Camera-type eye (tissue), 1 donor: ENCODE data around the gene EIF2B5. TPM values are rescaled to one million over a fixed set of nuclear protein-coding genes. Genes with fewer than 3 reads are reported as not detected.

ENCODE experiments used
- total RNA-seq: library from RNA; depleted of rRNA; stranded (reverse); fragments of >200 nt; gene quantifications from one replicate; pipeline ENCODE4 v1.2.3, GENCODE V29; 2014

The EIF2B5 gene
- 44.0 TPM for total RNA-seq

DNA sequence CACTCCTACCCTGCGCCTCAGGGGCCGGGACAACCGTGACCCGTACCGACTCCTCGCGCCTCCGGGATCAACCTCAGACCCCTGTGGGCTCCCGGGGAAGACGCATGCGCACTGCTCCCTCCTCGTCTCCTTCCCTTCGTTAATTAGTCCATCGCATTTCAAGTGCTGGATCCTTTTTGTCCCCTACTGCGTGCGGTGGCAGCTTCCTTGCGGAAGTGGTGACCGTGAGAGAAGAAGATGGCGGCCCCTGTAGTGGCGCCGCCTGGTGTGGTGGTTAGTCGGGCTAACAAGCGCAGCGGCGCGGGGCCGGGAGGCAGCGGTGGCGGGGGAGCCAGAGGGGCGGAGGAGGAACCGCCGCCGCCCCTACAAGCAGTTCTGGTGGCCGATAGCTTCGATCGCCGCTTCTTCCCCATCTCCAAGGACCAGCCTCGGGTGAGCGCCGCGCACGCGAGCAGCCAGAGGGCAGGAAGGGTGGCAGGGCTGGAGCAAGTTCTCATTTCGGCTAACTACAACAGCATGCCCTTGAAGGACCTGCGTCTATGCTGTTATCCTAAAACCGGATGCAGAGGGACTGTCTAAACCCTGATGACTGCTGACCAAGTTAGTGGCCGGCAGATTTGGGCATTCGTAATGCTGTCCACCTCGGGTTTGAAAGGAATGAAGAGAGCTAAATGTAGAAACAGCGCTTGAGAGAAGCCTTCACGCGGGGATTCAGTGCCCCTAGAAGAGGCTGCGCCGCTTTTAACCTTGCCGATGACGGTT lies at the start of gene EIF2B5:
EIF2B5 (plus strand) TSS at position 210 of the 762 bp plus-strand sequence; CDS start at position 238, 28 bp downstream.

DNA sequence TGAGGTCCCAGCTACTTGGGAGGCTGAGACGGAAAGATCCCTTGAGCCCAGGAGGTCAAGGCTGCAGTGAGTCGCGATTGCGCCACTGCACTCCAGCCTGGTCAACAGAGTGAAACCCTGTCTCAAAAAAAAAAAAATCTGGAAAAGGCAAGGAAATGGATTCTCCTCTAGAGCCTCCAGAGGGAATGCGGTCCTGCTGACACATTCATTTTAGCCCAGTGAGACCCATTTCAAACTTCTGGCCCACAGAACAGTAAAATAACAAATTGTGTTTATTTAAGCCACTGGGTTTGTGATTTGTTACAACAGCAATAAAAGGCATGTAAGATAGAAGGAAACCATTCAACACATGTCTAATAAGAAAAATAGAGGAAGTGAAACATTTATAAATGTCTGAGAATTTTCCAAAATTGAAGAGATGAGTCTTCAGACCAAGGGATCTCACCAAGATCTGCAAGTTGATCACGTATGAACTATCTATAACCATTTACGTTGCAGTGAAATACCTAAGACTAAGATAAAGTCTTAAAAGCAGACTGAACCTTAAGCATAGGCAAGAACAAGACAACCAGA lies 38.3 kb upstream of the EIF2B5 start, which contains the start of gene HTR3E:
HTR3E (plus strand) TSS at position 254 of the 573 bp plus-strand sequence. CDS start 466 bp downstream, outside the sequence.

GRCh38 chr3:184154885-184155643 lies 19.9 kb downstream of the EIF2B5 start, which contains the start of gene DVL3:
DVL3 (plus strand) TSS chr3:184155377; CDS start chr3:184155636, 259 bp downstream.

DNA sequence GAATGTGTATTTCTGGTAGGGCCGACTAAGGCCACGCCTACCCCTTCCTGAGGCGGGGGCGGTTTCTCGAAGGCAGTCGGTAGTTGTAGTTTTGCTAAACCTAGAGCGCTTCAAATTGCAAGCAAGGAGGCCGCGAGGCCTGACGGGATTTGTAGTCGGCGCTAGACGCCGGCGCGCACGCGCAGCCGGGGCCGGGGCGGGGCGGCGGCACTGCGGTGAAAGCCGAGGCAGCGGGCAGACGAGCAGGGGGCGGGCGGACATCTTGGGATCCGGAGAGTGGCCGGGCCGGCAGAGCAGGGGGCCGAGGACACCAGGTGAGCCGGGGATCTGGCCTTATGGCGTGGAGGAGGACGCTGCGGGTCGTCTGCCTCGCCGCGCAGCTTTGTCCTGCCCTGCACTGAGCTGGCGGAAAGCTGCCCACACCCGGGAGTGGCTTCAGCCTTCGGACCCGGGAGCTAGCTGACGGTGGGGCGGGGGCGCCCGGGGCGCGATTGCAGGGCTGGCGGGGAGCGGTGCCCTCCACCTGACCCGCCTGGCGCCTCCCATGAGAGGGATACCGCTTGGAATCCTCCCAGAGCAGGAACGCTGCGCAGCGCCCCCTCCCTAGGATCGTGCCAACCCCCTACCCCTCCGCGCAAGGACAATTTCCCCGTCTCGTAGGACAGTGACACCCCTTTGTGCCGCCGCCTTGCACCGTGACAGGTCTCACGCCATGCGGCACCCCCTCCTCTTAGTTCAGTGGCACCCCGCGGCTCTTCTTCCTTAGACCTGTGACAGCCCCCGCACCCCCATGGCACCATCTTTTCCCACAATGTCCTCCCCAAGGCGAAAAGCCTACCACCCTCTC lies 39.7 kb downstream of the EIF2B5 start, which contains the start of gene AP2M1:
AP2M1 (plus strand) TSS at position 210 of the 847 bp plus-strand sequence. CDS start 2,139 bp downstream, outside the sequence.

GRCh38 chr3:184186184-184186901 lies 51.2 kb downstream of the EIF2B5 start, which contains the start of gene ABCF3:
ABCF3 (plus strand) TSS chr3:184186199; CDS start chr3:184186208, 9 bp downstream.

Other genes with a start within 250 kb of the EIF2B5 start
- gene ABCC5, start 117.5 kb upstream of the EIF2B5 start, total RNA-seq = 79.4 TPM
- gene HTR3D, start 103.6 kb upstream of the EIF2B5 start, total RNA-seq = not detected
- not detected for gene HTR3C, start 82.3 kb upstream of the EIF2B5 start, total RNA-seq
- not detected for gene HTR3E, start 38.3 kb upstream of the EIF2B5 start, total RNA-seq
- gene DVL3, start 20.0 kb downstream of the EIF2B5 start, total RNA-seq = 66.6 TPM
- 273 TPM for gene AP2M1, start 39.5 kb downstream of the EIF2B5 start, total RNA-seq
- gene ABCF3, start 50.8 kb downstream of the EIF2B5 start, total RNA-seq = 60.0 TPM
- 1.2 TPM for gene VWA5B2, start 94.2 kb downstream of the EIF2B5 start, total RNA-seq
- gene ALG3, start 113.6 kb downstream of the EIF2B5 start, total RNA-seq = 27.2 TPM
- not detected for gene EEF1AKMT4, start 114.3 kb downstream of the EIF2B5 start, total RNA-seq
- 1.1 TPM for gene CAMK2N2, start 126.2 kb downstream of the EIF2B5 start, total RNA-seq
- 2.0 TPM for gene ECE2, start 140.7 kb downstream of the EIF2B5 start, total RNA-seq
- 236 TPM for gene PSMD2, start 163.9 kb downstream of the EIF2B5 start, total RNA-seq
- 155 TPM for gene EIF4G1, start 179.2 kb downstream of the EIF2B5 start, total RNA-seq
- 32.0 TPM for gene FAM131A, start 202.2 kb downstream of the EIF2B5 start, total RNA-seq
- gene CLCN2, start 226.2 kb downstream of the EIF2B5 start, total RNA-seq = 11.0 TPM
- 62.1 TPM for gene POLR2H, start 226.4 kb downstream of the EIF2B5 start, total RNA-seq
- gene THPO, start 242.8 kb downstream of the EIF2B5 start, total RNA-seq = not detected
- 26.8 TPM for gene CHRD, start 244.7 kb downstream of the EIF2B5 start, total RNA-seq